ENCODE results near the gene GARNL3.

The GARNL3 gene

GRCh38 chr9:127360250-127360649 is 95.7 kb downstream of the GARNL3 start:
- Histone ChIP-seq H3K36me3 (ENCODE audit: control insufficient read depth in 4 of 4, insufficient read depth in 4 of 4, low read length in 3 of 4) (no peaks in the 10 kb centered on the region), H3K9me3 (ENCODE audit: control extremely low read depth in 1 of 5, control insufficient read depth in 4 of 5, insufficient read depth in 2 of 5, low read depth in 1 of 5, low read length in 4 of 5) (no peaks in the 10 kb centered on the region), H3K4me3 (ENCODE audit: control insufficient read depth in 1 of 7, extremely low read depth in 1 of 7, insufficient read depth in 4 of 7, low read depth in 2 of 7, low read length in 6 of 7) (no peak overlapping the region), H3K27ac (ENCODE audit: insufficient read depth in 1 of 2, low read depth in 1 of 2, low read length in 2 of 2, poor library complexity in 1 of 2, severe bottlenecking in 2 of 2) (no peak overlapping the region), H3K4me1 (ENCODE audit: control extremely low read depth in 1 of 4, control insufficient read depth in 4 of 4, insufficient read depth in 4 of 4, low read length in 3 of 4) (peaks cover 6 to 33% (median 23%) of the 10 kb centered on the region in 4 experiments), H3K27me3 (replicated peaks in 2 of 5; ENCODE audit: control insufficient read depth in 4 of 5, insufficient read depth in 5 of 5, low read length in 4 of 5) (peaks cover 0 to 2% (median 0%) of the 10 kb centered on the region in 5 experiments)
- DNase-seq = no peak
- ChIA-PET CTCF (interaction anchor here (0.9 to 1.5 kb wide), 6 partner anchors 10 to 83 kb away, joined by 3 to 5 read pairs (median 3); no protein-coding TSS in a partner anchor), POLR2A (interaction anchor here (1.5 kb wide), 1 partner anchor 10 kb away, joined by 4 read pairs; no protein-coding TSS in a partner anchor)
- WGBS (ENCODE audit: insufficient coverage) = 73% methylated on average over 6 of the region's 8 CpGs

GRCh38 chr9:127360829-127361228 is 96.3 kb downstream of the GARNL3 start:
- no peaks in the 10 kb centered on the region for H3K9me3 ChIP-seq (ENCODE audit: control extremely low read depth in 1 of 5, control insufficient read depth in 4 of 5, insufficient read depth in 2 of 5, low read depth in 1 of 5, low read length in 4 of 5)
- H3K4me1 ChIP-seq (ENCODE audit: control extremely low read depth in 1 of 4, control insufficient read depth in 4 of 4, insufficient read depth in 4 of 4, low read length in 3 of 4) = peaks cover 6 to 33% (median 23%) of the 10 kb centered on the region in 4 experiments
- H3K36me3 ChIP-seq (ENCODE audit: control insufficient read depth in 4 of 4, insufficient read depth in 4 of 4, low read length in 3 of 4) = no peaks in the 10 kb centered on the region
- H3K27ac ChIP-seq (ENCODE audit: insufficient read depth in 1 of 2, low read depth in 1 of 2, low read length in 2 of 2, poor library complexity in 1 of 2, severe bottlenecking in 2 of 2) = no peak overlapping the region
- peak in 1 of 3 donors; percentile 18 for DNase-seq
- ChIA-PET CTCF (interaction anchor here (0.9 to 1.5 kb wide), 5 partner anchors 10 to 39 kb away, joined by 3 to 5 read pairs (median 3); no protein-coding TSS in a partner anchor), POLR2A (interaction anchor here (1.5 kb wide), 1 partner anchor 9 kb away, joined by 4 read pairs; no protein-coding TSS in a partner anchor)
- H3K4me3 ChIP-seq (ENCODE audit: control insufficient read depth in 1 of 7, extremely low read depth in 1 of 7, insufficient read depth in 4 of 7, low read depth in 2 of 7, low read length in 6 of 7) = no peak overlapping the region
- 57% methylated on average over 2 of the region's 2 CpGs for WGBS (ENCODE audit: insufficient coverage)
- peaks cover 0 to 2% (median 0%) of the 10 kb centered on the region in 5 experiments for H3K27me3 ChIP-seq (replicated peaks in 2 of 5; ENCODE audit: control insufficient read depth in 4 of 5, insufficient read depth in 5 of 5, low read length in 4 of 5)

- 0% methylated on average over 2 of the region's 3 CpGs for WGBS (ENCODE audit: insufficient coverage)
- ChIA-PET CTCF (interaction anchor here (1.4 kb wide), 1 partner anchor 39 kb away, joined by 3 read pairs; no protein-coding TSS in a partner anchor), POLR2A (no interaction called here)
- no peaks in the 10 kb centered on the region for H3K27me3 ChIP-seq (replicated peaks in 2 of 5; ENCODE audit: control insufficient read depth in 4 of 5, insufficient read depth in 5 of 5, low read length in 4 of 5)
- H3K36me3 ChIP-seq (ENCODE audit: control insufficient read depth in 4 of 4, insufficient read depth in 4 of 4, low read length in 3 of 4) = no peaks in the 10 kb centered on the region
- DNase-seq = peak; percentile 57 to 92 (median 88)
- peaks cover 6 to 33% (median 23%) of the 10 kb centered on the region in 4 experiments for H3K4me1 ChIP-seq (ENCODE audit: control extremely low read depth in 1 of 4, control insufficient read depth in 4 of 4, insufficient read depth in 4 of 4, low read length in 3 of 4)
- H3K27ac ChIP-seq (ENCODE audit: insufficient read depth in 1 of 2, low read depth in 1 of 2, low read length in 2 of 2, poor library complexity in 1 of 2, severe bottlenecking in 2 of 2) = no peak overlapping the region
- no peaks in the 10 kb centered on the region for H3K9me3 ChIP-seq (ENCODE audit: control extremely low read depth in 1 of 5, control insufficient read depth in 4 of 5, insufficient read depth in 2 of 5, low read depth in 1 of 5, low read length in 4 of 5)
- H3K4me3 ChIP-seq (ENCODE audit: control insufficient read depth in 1 of 7, extremely low read depth in 1 of 7, insufficient read depth in 4 of 7, low read depth in 2 of 7, low read length in 6 of 7) = peak overlapping the region in 2 of 7 experiments; percentile 26 to 38
These were observed 97.0 kb downstream of the GARNL3 start for GRCh38 chr9:127361561-127361960.

GRCh38 chr9:127362829-127363228 is 98.3 kb downstream of the GARNL3 start:
- Histone ChIP-seq H3K36me3 (ENCODE audit: control insufficient read depth in 4 of 4, insufficient read depth in 4 of 4, low read length in 3 of 4) (no peaks in the 10 kb centered on the region), H3K4me3 (ENCODE audit: control insufficient read depth in 1 of 7, extremely low read depth in 1 of 7, insufficient read depth in 4 of 7, low read depth in 2 of 7, low read length in 6 of 7) (no peak overlapping the region), H3K27me3 (replicated peaks in 2 of 5; ENCODE audit: control insufficient read depth in 4 of 5, insufficient read depth in 5 of 5, low read length in 4 of 5) (no peaks in the 10 kb centered on the region), H3K4me1 (ENCODE audit: control extremely low read depth in 1 of 4, control insufficient read depth in 4 of 4, insufficient read depth in 4 of 4, low read length in 3 of 4) (peaks cover 6 to 32% (median 23%) of the 10 kb centered on the region in 4 experiments), H3K27ac (ENCODE audit: insufficient read depth in 1 of 2, low read depth in 1 of 2, low read length in 2 of 2, poor library complexity in 1 of 2, severe bottlenecking in 2 of 2) (no peak overlapping the region), H3K9me3 (ENCODE audit: control extremely low read depth in 1 of 5, control insufficient read depth in 4 of 5, insufficient read depth in 2 of 5, low read depth in 1 of 5, low read length in 4 of 5) (no peaks in the 10 kb centered on the region)
- no peak for DNase-seq
- CTCF ChIA-PET = interaction anchor here (0.7 to 1.2 kb wide), 2 partner anchors 11 to 51 kb away, joined by 3 to 4 read pairs; no protein-coding TSS in a partner anchor
- POLR2A ChIA-PET = no interaction called here
- WGBS (ENCODE audit: insufficient coverage) = 86% methylated on average over 7 of the region's 7 CpGs

- 98% methylated on average over 8 of the region's 10 CpGs for WGBS (ENCODE audit: insufficient coverage)
- CTCF ChIA-PET = no interaction called here
- POLR2A ChIA-PET = no interaction called here
- H3K27me3 ChIP-seq (replicated peaks in 2 of 5; ENCODE audit: control insufficient read depth in 4 of 5, insufficient read depth in 5 of 5, low read length in 4 of 5) = no peaks in the 10 kb centered on the region
- H3K4me1 ChIP-seq (ENCODE audit: control extremely low read depth in 1 of 4, control insufficient read depth in 4 of 4, insufficient read depth in 4 of 4, low read length in 3 of 4) = peaks cover 6 to 47% (median 41%) of the 10 kb centered on the region in 4 experiments
- no peak for DNase-seq
- H3K36me3 ChIP-seq (ENCODE audit: control insufficient read depth in 4 of 4, insufficient read depth in 4 of 4, low read length in 3 of 4) = no peaks in the 10 kb centered on the region
- no peak overlapping the region for H3K27ac ChIP-seq (ENCODE audit: insufficient read depth in 1 of 2, low read depth in 1 of 2, low read length in 2 of 2, poor library complexity in 1 of 2, severe bottlenecking in 2 of 2)
- H3K9me3 ChIP-seq (ENCODE audit: control extremely low read depth in 1 of 5, control insufficient read depth in 4 of 5, insufficient read depth in 2 of 5, low read depth in 1 of 5, low read length in 4 of 5) = no peaks in the 10 kb centered on the region
- no peak overlapping the region for H3K4me3 ChIP-seq (ENCODE audit: control insufficient read depth in 1 of 7, extremely low read depth in 1 of 7, insufficient read depth in 4 of 7, low read depth in 2 of 7, low read length in 6 of 7)
These were observed 100.9 kb downstream of the GARNL3 start for GRCh38 chr9:127365461-127365860.

GRCh38 chr9:127366594-127366993 is 102.0 kb downstream of the GARNL3 start:
- WGBS (ENCODE audit: insufficient coverage) = 96% methylated on average over 7 of the region's 7 CpGs
- Histone ChIP-seq H3K4me3 (ENCODE audit: control insufficient read depth in 1 of 7, extremely low read depth in 1 of 7, insufficient read depth in 4 of 7, low read depth in 2 of 7, low read length in 6 of 7) (no peak overlapping the region), H3K9me3 (ENCODE audit: control extremely low read depth in 1 of 5, control insufficient read depth in 4 of 5, insufficient read depth in 2 of 5, low read depth in 1 of 5, low read length in 4 of 5) (no peaks in the 10 kb centered on the region), H3K36me3 (ENCODE audit: control insufficient read depth in 4 of 4, insufficient read depth in 4 of 4, low read length in 3 of 4) (no peaks in the 10 kb centered on the region), H3K4me1 (ENCODE audit: control extremely low read depth in 1 of 4, control insufficient read depth in 4 of 4, insufficient read depth in 4 of 4, low read length in 3 of 4) (peaks cover under 1 to 42% (median 31%) of the 10 kb centered on the region in 4 experiments), H3K27me3 (replicated peaks in 2 of 5; ENCODE audit: control insufficient read depth in 4 of 5, insufficient read depth in 5 of 5, low read length in 4 of 5) (peaks cover 0 to 5% (median 0%) of the 10 kb centered on the region in 5 experiments), H3K27ac (ENCODE audit: insufficient read depth in 1 of 2, low read depth in 1 of 2, low read length in 2 of 2, poor library complexity in 1 of 2, severe bottlenecking in 2 of 2) (no peak overlapping the region)
- no peak for DNase-seq
- ChIA-PET POLR2A (no interaction called here), CTCF (no interaction called here)

GRCh38 chr9:127368852-127369402 is 104.4 kb downstream of the GARNL3 start:
- peaks cover 0 to 5% (median 0%) of the 10 kb centered on the region in 5 experiments for H3K27me3 ChIP-seq (replicated peaks in 2 of 5; ENCODE audit: control insufficient read depth in 4 of 5, insufficient read depth in 5 of 5, low read length in 4 of 5)
- H3K4me3 ChIP-seq (ENCODE audit: control insufficient read depth in 1 of 7, extremely low read depth in 1 of 7, insufficient read depth in 4 of 7, low read depth in 2 of 7, low read length in 6 of 7) = no peak overlapping the region
- peak in 2 of 3 donors; percentile 39 to 44 for DNase-seq
- ChIA-PET CTCF (interaction anchor here (1.5 to 1.7 kb wide), 2 partner anchors 10 to 13 kb away, joined by 4 to 5 read pairs; no protein-coding TSS in a partner anchor), POLR2A (no interaction called here)
- H3K9me3 ChIP-seq (ENCODE audit: control extremely low read depth in 1 of 5, control insufficient read depth in 4 of 5, insufficient read depth in 2 of 5, low read depth in 1 of 5, low read length in 4 of 5) = no peaks in the 10 kb centered on the region
- WGBS (ENCODE audit: insufficient coverage) = 54% methylated on average over 2 of the region's 6 CpGs
- H3K36me3 ChIP-seq (ENCODE audit: control insufficient read depth in 4 of 4, insufficient read depth in 4 of 4, low read length in 3 of 4) = no peaks in the 10 kb centered on the region
- no peak overlapping the region for H3K27ac ChIP-seq (ENCODE audit: insufficient read depth in 1 of 2, low read depth in 1 of 2, low read length in 2 of 2, poor library complexity in 1 of 2, severe bottlenecking in 2 of 2)
- H3K4me1 ChIP-seq (ENCODE audit: control extremely low read depth in 1 of 4, control insufficient read depth in 4 of 4, insufficient read depth in 4 of 4, low read length in 3 of 4) = peaks cover 0 to 27% (median 18%) of the 10 kb centered on the region in 4 experiments
